HepG2 (cell line): ENCODE measurements around the gene BAG3. TPM values are rescaled to one million over a fixed set of nuclear protein-coding genes. Genes with fewer than 3 reads are reported as not detected.
A peak's percentile ranks its signal among the peaks of the same experiment; 100 is the strongest.

ENCODE experiments used
- ATAC-seq: fragments of 200-7000 bp; cut with Tn5 transposase; 3 replicates; pipeline ENCODE4 v1.9.1; 2020; ENCODE audit warnings: mild to moderate bottlenecking, moderate library complexity
- BruUV-seq: library from RNA; stranded (reverse); fragments of 400-500 nt; replicated peaks from 2 replicates; lab custom pipeline; 2021; lab: Mats Ljungman, UMichigan
- CTCF ChIA-PET: fragments of 300-600 bp; formaldehyde crosslinking; extraction: SDS; loops from one replicate; lab custom pipeline; 2021; ENCODE audit warnings: low total read pairs, inconsistent platforms, low intra/inter-chr PET ratio; lab: Yijun Ruan, JAX
- POLR2A ChIA-PET: fragments of 350-600 bp; sonication (Branson Sonifier 250); formaldehyde crosslinking; loops from one replicate; lab custom pipeline; 2020; ENCODE audit warnings: antibody characterized with exemption, inconsistent platforms; lab: Yijun Ruan, JAX
- DNase-seq: peaks from one replicate; pipeline ENCODE4 v3.0.0-alpha.2; 2015; ENCODE audit warnings: low spot score
- FAIRE-seq: peaks from 3 replicates; lab custom pipeline; 2011; peaks lifted over from hg19 to GRCh38; lab: Jason Lieb, UNC
- H2AFZ ChIP-seq: one replicate; pipeline ENCODE4 v1.6.1; 2011; ENCODE audit warnings: low read length, inconsistent platforms
- H3K27ac ChIP-seq: fragments of 300-600 bp; 3 replicates; pipeline ENCODE4 v1.8.0; 2011; ENCODE audit warnings: mixed run types, mild to moderate bottlenecking, mixed read lengths, low read length, inconsistent platforms; ENCODE audit not compliant: insufficient read depth; ENCODE audit errors: extremely low read length
- H3K27me3 ChIP-seq, 2 experiments: fragments of 200-600 bp in 1 of 2; 2 replicates in 1 of 2; 3 replicates in 1 of 2; pipeline versions ENCODE4 v1.6.0 to v1.8.0; 2011; ENCODE audit warnings: low read length in 2 of 2, mild to moderate bottlenecking in 2 of 2, moderate library complexity in 2 of 2, inconsistent platforms in 1 of 2; ENCODE audit not compliant: insufficient read depth in 2 of 2, control insufficient read depth in 1 of 2
- H3K36me3 ChIP-seq, 2 experiments: fragments of 200-600 bp in 1 of 2; replicated peaks in 1 of 2; 2 replicates in 1 of 2; 3 replicates in 1 of 2; pipeline versions ENCODE4 v1.5.1 to v1.8.0; 2011; ENCODE audit warnings: low read length in 2 of 2, inconsistent platforms in 1 of 2; ENCODE audit not compliant: insufficient read depth in 2 of 2, control insufficient read depth in 1 of 2
- H3K4me1 ChIP-seq: 2 replicates; pipeline ENCODE4 v1.5.1; 2012; ENCODE audit warnings: low read length, inconsistent platforms; ENCODE audit not compliant: insufficient read depth
- H3K4me2 ChIP-seq: 2 replicates; pipeline ENCODE4 v1.6.0; 2011; ENCODE audit warnings: low read depth, low read length, inconsistent platforms
- H3K4me3 ChIP-seq, 3 experiments: fragments of 200-600 bp in 1 of 3; sonication (generic), shearing (Covaris generic) in 1 of 3; replicated peaks in 1 of 3; 2 replicates each; pipeline ENCODE4 v1.5.1; 2011 to 2016; ENCODE audit warnings: low read length in 3 of 3, inconsistent platforms in 2 of 3, low read depth in 2 of 3, mild to moderate bottlenecking in 2 of 3, control low read depth in 1 of 3, mixed read lengths in 1 of 3; ENCODE audit not compliant: insufficient read depth in 1 of 3
- H3K79me2 ChIP-seq: one replicate; pipeline ENCODE4 v1.6.1; 2011; ENCODE audit warnings: low read length, inconsistent platforms; ENCODE audit not compliant: insufficient read depth
- H3K9ac ChIP-seq: 2 replicates; pipeline ENCODE4 v1.6.0; 2011; ENCODE audit warnings: mild to moderate bottlenecking, low read depth, low read length, inconsistent platforms; ENCODE audit not compliant: insufficient read depth
- H3K9me3 ChIP-seq: 2 replicates; pipeline ENCODE4 v1.5.1; 2012; ENCODE audit warnings: mild to moderate bottlenecking, low read length
- H4K20me1 ChIP-seq: 2 replicates; pipeline ENCODE4 v1.6.0; 2011; ENCODE audit warnings: inconsistent platforms, mild to moderate bottlenecking, low read length, moderate library complexity; ENCODE audit not compliant: insufficient read depth
- ASH2L ChIP-seq: fragments of 300-600, 200-600 bp; sonication (generic); IDR thresholded peaks from 2 replicates; pipeline ENCODE4 v1.7.0; 2017; ENCODE audit warnings: low read depth, mild to moderate bottlenecking, moderate library complexity, mixed read lengths, low read length; ENCODE audit not compliant: insufficient read length
- CTCF ChIP-seq: sonication (generic); formaldehyde crosslinking; IDR thresholded peaks from 2 replicates; pipeline ENCODE4 v1.5.0; 2020; ENCODE audit warnings: mild to moderate bottlenecking, missing genetic modification reagents, moderate library complexity
- FOXJ3 ChIP-seq: sonication (generic); formaldehyde crosslinking; IDR thresholded peaks from 2 replicates; pipeline ENCODE4 v1.4.0; 2020; ENCODE audit warnings: missing genetic modification reagents, mild to moderate bottlenecking, borderline replicate concordance
- FOXO4 ChIP-seq: sonication (generic); formaldehyde crosslinking; conservative IDR thresholded peaks from 2 replicates; pipeline ENCODE4 v1.8.1; 2023; ENCODE audit warnings: missing genetic modification reagents
- JDP2 ChIP-seq: sonication (generic); formaldehyde crosslinking; IDR thresholded peaks from 2 replicates; pipeline ENCODE4 v1.8.1; 2022; ENCODE audit warnings: missing genetic modification reagents, borderline replicate concordance
- KDM5A ChIP-seq: fragments of 200-600 bp; sonication (generic); IDR thresholded peaks from 2 replicates; pipeline ENCODE4 v1.7.0; 2018; ENCODE audit warnings: antibody characterized with exemption, mild to moderate bottlenecking, low read length, borderline replicate concordance
- NCOA5 ChIP-seq: sonication (generic); formaldehyde crosslinking; IDR thresholded peaks from 2 replicates; pipeline ENCODE4 v1.4.0; 2020; ENCODE audit warnings: missing genetic modification reagents
- NFIB ChIP-seq: sonication (generic); formaldehyde crosslinking; IDR thresholded peaks from 2 replicates; pipeline ENCODE4 v1.9.0; 2021; ENCODE audit warnings: missing genetic modification reagents, mild to moderate bottlenecking, borderline replicate concordance
- PBX3 ChIP-seq: sonication (generic); formaldehyde crosslinking; IDR thresholded peaks from 2 replicates; pipeline ENCODE4 v1.8.1; 2023; ENCODE audit warnings: missing genetic modification reagents, inconsistent platforms, borderline replicate concordance
- PHF20 ChIP-seq: sonication (generic); formaldehyde crosslinking; IDR thresholded peaks from 2 replicates; pipeline ENCODE4 v1.5.0; 2020; ENCODE audit warnings: mild to moderate bottlenecking, missing genetic modification reagents
- SNAI1 ChIP-seq: sonication (generic); formaldehyde crosslinking; IDR thresholded peaks from 2 replicates; pipeline ENCODE4 v1.5.0; 2020; ENCODE audit warnings: mild to moderate bottlenecking, missing genetic modification reagents, borderline replicate concordance
- ZBTB38 ChIP-seq: sonication (generic); formaldehyde crosslinking; IDR thresholded peaks from 2 replicates; pipeline ENCODE4 v1.5.1; 2020; ENCODE audit warnings: mild to moderate bottlenecking, missing genetic modification reagents
- ZBTB49 ChIP-seq: sonication (generic); formaldehyde crosslinking; IDR thresholded peaks from 2 replicates; pipeline ENCODE4 v1.4.0; 2020; ENCODE audit warnings: missing genetic modification reagents, borderline replicate concordance
- ZBTB7B ChIP-seq: sonication (generic); formaldehyde crosslinking; IDR thresholded peaks from 2 replicates; pipeline ENCODE4 v1.4.0; 2020; ENCODE audit warnings: missing genetic modification reagents
- ZNF296 ChIP-seq: sonication (generic); formaldehyde crosslinking; conservative IDR thresholded peaks from 2 replicates; pipeline ENCODE4 v1.5.0; 2020; ENCODE audit warnings: mild to moderate bottlenecking, missing genetic modification reagents
- ZNF451 ChIP-seq: sonication (generic); formaldehyde crosslinking; IDR thresholded peaks from 2 replicates; pipeline ENCODE4 v1.5.0; 2020; ENCODE audit warnings: mild to moderate bottlenecking, missing genetic modification reagents
- ZNF841 ChIP-seq: sonication (generic); formaldehyde crosslinking; IDR thresholded peaks from 2 replicates; pipeline ENCODE4 v1.8.1; 2023; ENCODE audit warnings: missing genetic modification reagents, borderline replicate concordance
- ZNF850 ChIP-seq: sonication (generic); formaldehyde crosslinking; conservative IDR thresholded peaks from 2 replicates; pipeline ENCODE4 v1.9.0; 2021; ENCODE audit warnings: mild to moderate bottlenecking, missing genetic modification reagents
- WGBS: methylation state at CpG from one replicate; pipeline ENCODE4 v1.1.6; 2017; ENCODE audit warnings: low lambda C conversion rate; 5-methylcytosine and 5-hydroxymethylcytosine counted together
- in situ Hi-C: cut with HindIII; loops from 2 replicates; pipeline ENCODE4 v1.10.0; 2017; ENCODE audit warnings: low pct_unique_long_range_greater_than_20kb; ENCODE audit not compliant: extremely low pct_ligation_motif_present
- intact Hi-C: fragments of 100-400 bp; cut with micrococcal nuclease; formaldehyde crosslinking; loops from one replicate; pipeline ENCODE4 v1.10.0; 2022; ENCODE audit not compliant: unreplicated experiment
- polyA plus RNA-seq, 8 experiments: library from polyadenylated mRNA; depleted of rRNA in 3 of 8; stranded (reverse) in 7 of 8; unstranded in 1 of 8; fragments of >200 nt; fragmentation: Illumina TruSeq in 4 of 8; extraction: Trizol in 4 of 8; gene quantifications; 2 replicates each; pipeline versions ENCODE4 v1.2.1 to v1.2.3, GENCODE V29; 2011 to 2016; ENCODE audit warnings: low read depth in 4 of 8, missing spikeins in 1 of 8, mixed read lengths in 1 of 8; ENCODE audit not compliant: insufficient read depth in 1 of 8
- total RNA-seq, 5 experiments: library from RNA; depleted of rRNA; stranded (reverse); fragments of >200 nt; fragmentation: Illumina TruSeq; extraction: Trizol; gene quantifications; 2 replicates each; pipeline ENCODE4 v1.2.3, GENCODE V29; 2016; ENCODE audit warnings: low read depth in 1 of 5

BAG3 gene
- total and polyA plus RNA-seq, 2 of the 13 experiments (the other 11 are each of a cell fraction or from before 2014, with no cell fraction given), result 2.9 to 6.7 TPM

GRCh38 chr10:119688033-119688508 lies 36.9 kb downstream of the BAG3 start:
- peak; percentile 36 for FAIRE-seq
- ChIA-PET CTCF (interaction anchor here (2.7 to 2.9 kb wide), 2 partner anchors 62 to 171 kb away, joined by 13 to 18 read pairs; no protein-coding TSS in a partner anchor), POLR2A (interaction anchor here (1.0 to 2.3 kb wide), 5 partner anchors 37 to 185 kb away, joined by 3 to 19 read pairs (median 12); partner anchors contain the start of genes BAG3, INPP5F and MCMBP)
- Histone ChIP-seq H3K36me3 (no peaks in the 10 kb centered on the region), H3K4me3 (peak overlapping the region; percentile 63 to 72 (median 66)), H3K4me1 (peaks cover 26% of the 10 kb centered on the region), H2AFZ (peak overlapping the region; percentile 89), H3K79me2 (no peaks in the 10 kb centered on the region), H3K27ac (no peak overlapping the region), H3K4me2 (peak overlapping the region; percentile 82), H3K27me3 (no peaks in the 10 kb centered on the region; a peak in 1 of 5 replicates), H3K9ac (peak overlapping the region; percentile 49; the same call in 1 of the 2 replicates), H4K20me1 (no peaks in the 10 kb centered on the region), H3K9me3 (no peaks in the 10 kb centered on the region)
- in situ Hi-C loops (loop anchor here (5.0 to 25.0 kb wide), 2 partner anchors 169 to 649 kb away; no protein-coding TSS in a partner anchor), intact Hi-C loops (no loop called here)
- peak; percentile 45 for ATAC-seq
- peak; percentile 54 for DNase-seq
- 34% methylated on average over 4 of the region's 4 CpGs for WGBS
- BruUV-seq, result no TSS peak
- TF ChIP-seq ZNF296 (CRISPR knock-in tag) (no peak), ZNF451 (CRISPR knock-in tag) (no peak), ZBTB7B (no peak), SNAI1 (CRISPR knock-in tag) (no peak), PBX3 (CRISPR knock-in tag) (no peak), ZNF841 (CRISPR knock-in tag) (no peak), PHF20 (CRISPR knock-in tag) (no peak), ZBTB38 (CRISPR knock-in tag) (no peak), JDP2 (CRISPR knock-in tag) (no peak), ASH2L (no peak), CTCF (CRISPR knock-in tag) (peak; percentile 75), NCOA5 (no peak), NFIB (no peak), KDM5A (no peak), FOXJ3 (no peak), ZBTB49 (no peak), FOXO4 (CRISPR knock-in tag) (no peak), ZNF850 (CRISPR knock-in tag) (no peak)
